Uterus (tissue), 4 donors: ENCODE data around the gene MRPL34. TPM values are rescaled to one million over a fixed set of nuclear protein-coding genes. Genes with fewer than 3 reads are reported as not detected.

ENCODE experiments used
- DNase-seq, 2 donors: peaks; one replicate each; pipeline ENCODE4 v3.0.0-alpha.2; 2019 to 2020
- H3K27ac ChIP-seq, 2 donors: fragments of 200-600 bp; sonication (generic); 1 replicate in 1 of 2; 2 replicates in 1 of 2; pipeline ENCODE4 v1.5.1; 2016 to 2018
- H3K27me3 ChIP-seq, 2 donors: fragments of 200-600 bp; sonication (generic); one replicate each; pipeline ENCODE4 v1.5.1; 2018 to 2019; ENCODE audit warnings: control low read depth in 1 of 2
- H3K36me3 ChIP-seq, 2 donors: fragments of 200-600 bp; sonication (generic); one replicate each; pipeline ENCODE4 v1.5.1; 2019; ENCODE audit warnings: control low read depth in 1 of 2
- H3K4me1 ChIP-seq, 2 donors: fragments of 200-600 bp; sonication (generic); one replicate each; pipeline ENCODE4 v1.5.1; 2018 to 2019; ENCODE audit warnings: control low read depth in 1 of 2
- H3K4me3 ChIP-seq, 2 donors: fragments of 200-600 bp; sonication (generic); 1 replicate in 1 of 2; 2 replicates in 1 of 2; pipeline ENCODE4 v1.5.1; 2018 to 2019; ENCODE audit warnings: mild to moderate bottlenecking in 1 of 2
- H3K9me3 ChIP-seq, 2 donors: fragments of 200-600 bp; sonication (generic); one replicate each; pipeline ENCODE4 v1.5.1; 2019; ENCODE audit warnings: control low read depth in 1 of 2
- CTCF ChIP-seq, 4 experiments: fragments of 200-600 bp in 2 of 4; fragments of 450-650 bp in 2 of 4; sonication (generic) in 2 of 4; IDR thresholded peaks; one replicate each; pipeline ENCODE4 v1.5.1; 2016 to 2019; ENCODE audit warnings: antibody characterized with exemption in 4 of 4, mild to moderate bottlenecking in 2 of 4, moderate library complexity in 1 of 4
- POLR2A ChIP-seq, 2 donors: fragments of 450-650 bp; IDR thresholded peaks; one replicate each; pipeline ENCODE4 v1.6.1; 2016; ENCODE audit warnings: antibody characterized with exemption in 2 of 2, mild to moderate bottlenecking in 1 of 2, moderate library complexity in 1 of 2
- intact Hi-C: fragments of 100-400 bp; cut with DNase I; formaldehyde crosslinking; loops from one replicate; pipeline ENCODE4 v1.15.1; 2023; ENCODE audit warnings: low total_unique reads
- total RNA-seq, 4 donors: library from RNA; depleted of rRNA in 3 of 4; stranded (reverse); fragments of >200 nt in 3 of 4; gene quantifications; one replicate each; pipeline versions ENCODE4 v1.1.0 to v1.2.4, GENCODE V29; 2014 to 2023
- donor health status: DM: yes; HTN: yes; CAD: no.

The MRPL34 gene
- total RNA-seq, 4 donors from 2014 or later, result 30.9 to 289 (median 97.2) TPM

DNA sequence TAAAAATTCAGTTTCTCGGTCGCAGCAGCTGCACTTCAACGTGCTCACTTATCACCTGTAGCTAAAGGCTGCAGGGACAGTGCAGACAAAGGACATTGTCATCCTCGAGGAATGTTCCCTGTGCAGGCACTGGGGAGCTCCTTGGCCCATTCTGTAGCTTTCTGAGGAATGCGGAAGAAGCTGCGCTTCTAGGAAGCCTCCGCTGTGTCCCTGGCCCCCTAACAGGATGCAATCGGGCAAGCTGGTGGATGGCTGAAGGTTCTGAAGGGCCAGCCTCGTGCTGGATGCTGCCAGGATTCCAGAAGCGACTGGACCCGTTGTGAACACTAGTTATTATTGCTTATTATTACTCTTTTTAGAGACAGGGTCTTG, 20.9 kb downstream of the MRPL34 start:
- Histone ChIP-seq H3K27ac (no peak overlapping the region), H3K36me3 (no peaks in the 10 kb centered on the region)

GRCh38 chr19:17327068-17327653, 21.5 kb downstream of the MRPL34 start:
- TF ChIP-seq CTCF (IDR thresholded peaks at IDR 0.05) (no peak), POLR2A (IDR thresholded peaks at IDR 0.05) (no peak)
- no peaks in the 10 kb centered on the region for H3K36me3 ChIP-seq
- intact Hi-C loops, result no loop called here
- DNase-seq, result no peak
- peaks cover 0 to 12% of the 10 kb centered on the region in 2 donors for H3K27me3 ChIP-seq
- H3K27ac ChIP-seq, result no peak overlapping the region
- H3K4me3 ChIP-seq, result no peak overlapping the region
- H3K9me3 ChIP-seq, result no peaks in the 10 kb centered on the region
- peaks cover 0 to 20% of the 10 kb centered on the region in 2 donors for H3K4me1 ChIP-seq

More for the DNA sequence above, 20.9 kb downstream of the MRPL34 start:
- peaks cover 0 to 12% of the 10 kb centered on the region in 2 donors for H3K27me3 ChIP-seq
- H3K4me1 ChIP-seq, result peaks cover 0 to 20% of the 10 kb centered on the region in 2 donors
- TF ChIP-seq CTCF (IDR thresholded peaks at IDR 0.05), result no peak
- TF ChIP-seq POLR2A (IDR thresholded peaks at IDR 0.05), result no peak
- DNase-seq, result no peak
- no peak overlapping the region for H3K4me3 ChIP-seq
- H3K9me3 ChIP-seq, result no peaks in the 10 kb centered on the region
- intact Hi-C loops, result no loop called here

GRCh38 chr19:17327654-17328516, 22.2 kb downstream of the MRPL34 start:
- no peak overlapping the region for H3K27ac ChIP-seq
- intact Hi-C loops, result no loop called here
- no peaks in the 10 kb centered on the region for H3K36me3 ChIP-seq

GRCh38 chr19:17328517-17329365, 23.1 kb downstream of the MRPL34 start:
- H3K9me3 ChIP-seq, result no peaks in the 10 kb centered on the region
- peak overlapping the region; percentile 24 to 25 for H3K4me3 ChIP-seq
- peaks cover 0 to 12% of the 10 kb centered on the region in 2 donors for H3K27me3 ChIP-seq
- H3K4me1 ChIP-seq, result peaks cover 0 to 13% of the 10 kb centered on the region in 2 donors
- DNase-seq, result no peak
- no peak overlapping the region for H3K27ac ChIP-seq
- no peak for TF ChIP-seq POLR2A (IDR thresholded peaks at IDR 0.05)
- intact Hi-C loops, result no loop called here
- no peaks in the 10 kb centered on the region for H3K36me3 ChIP-seq

More at GRCh38 chr19:17327654-17328516, 22.2 kb downstream of the MRPL34 start:
- peaks cover 0 to 20% of the 10 kb centered on the region in 2 donors for H3K4me1 ChIP-seq
- peaks cover 0 to 12% of the 10 kb centered on the region in 2 donors for H3K27me3 ChIP-seq
- peak; percentile 61 to 75 for DNase-seq
- no peaks in the 10 kb centered on the region for H3K9me3 ChIP-seq
- TF ChIP-seq POLR2A (IDR thresholded peaks at IDR 0.05) (no peak), CTCF (IDR thresholded peaks at IDR 0.05) (peak in 3 of 4 experiments; percentile 33 to 49 (median 40))
- H3K4me3 ChIP-seq, result peak overlapping the region; percentile 24 to 25
